Measurements from ENCODE around the gene RNU5D-1.
"Not testable (repeated sequence)": the region's sequence is repeated elsewhere in the genome, so short reads cannot be mapped to it uniquely, and the experiment has no call there.

The RNU5D-1 gene

GRCh38 chr1:44724955-44725698 is 5.8 kb downstream of the RNU5D-1 start:
- no peak for DNase-seq

GRCh38 chr1:44724296-44724954 is 6.5 kb downstream of the RNU5D-1 start:
- no peak for DNase-seq

- DNase-seq: no peak
Observed at GRCh38 chr1:44723496-44724295, 7.3 kb downstream of the RNU5D-1 start.

- DNase-seq: no peak
Observed at GRCh38 chr1:44723064-44723463, 7.9 kb downstream of the RNU5D-1 start.

DNA sequence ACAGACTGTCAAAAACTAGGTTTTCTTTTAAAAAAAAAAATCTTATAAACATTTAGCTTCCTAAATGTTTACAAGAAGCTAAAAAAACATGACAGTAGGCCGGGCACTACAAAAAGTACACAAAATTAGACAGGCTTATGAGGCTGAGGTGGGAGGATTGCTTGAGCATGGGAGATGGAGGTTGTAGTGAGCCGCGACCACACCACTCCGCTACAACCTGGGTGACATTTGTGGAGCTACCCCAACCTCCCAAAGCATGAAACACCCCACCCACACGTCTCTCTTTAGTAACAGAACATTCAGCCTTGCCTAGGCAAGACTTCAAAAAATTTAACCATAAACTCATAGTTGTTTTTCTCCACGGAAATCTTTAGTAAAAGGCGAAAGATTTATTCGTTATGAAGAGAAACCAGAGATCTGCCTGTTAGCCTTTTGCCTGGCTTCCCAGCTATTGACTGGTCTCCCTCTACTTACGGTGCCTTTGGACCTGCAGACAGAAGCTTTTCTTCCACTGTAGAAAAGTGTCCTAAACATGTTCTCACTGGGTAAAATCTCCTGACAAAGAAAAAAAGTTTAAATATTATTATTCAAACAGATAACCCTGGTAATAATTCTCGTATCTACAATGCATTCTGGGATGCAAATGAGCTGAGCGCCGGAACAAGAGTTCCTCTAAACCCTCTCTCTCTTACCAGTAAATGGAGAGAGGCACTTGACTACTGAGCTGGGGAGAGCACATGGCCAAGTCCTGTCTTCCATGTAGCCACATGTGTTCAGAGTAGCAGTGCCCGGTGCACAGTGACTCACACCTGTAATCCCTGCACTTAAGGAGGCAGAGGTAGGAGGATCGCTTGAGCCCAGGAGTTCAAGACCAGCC is 9.2 kb downstream of the RNU5D-1 start:
- no peak for DNase-seq

GRCh38 chr1:44720281-44720680 is 10.7 kb downstream of the RNU5D-1 start:
- no peak for DNase-seq

DNA sequence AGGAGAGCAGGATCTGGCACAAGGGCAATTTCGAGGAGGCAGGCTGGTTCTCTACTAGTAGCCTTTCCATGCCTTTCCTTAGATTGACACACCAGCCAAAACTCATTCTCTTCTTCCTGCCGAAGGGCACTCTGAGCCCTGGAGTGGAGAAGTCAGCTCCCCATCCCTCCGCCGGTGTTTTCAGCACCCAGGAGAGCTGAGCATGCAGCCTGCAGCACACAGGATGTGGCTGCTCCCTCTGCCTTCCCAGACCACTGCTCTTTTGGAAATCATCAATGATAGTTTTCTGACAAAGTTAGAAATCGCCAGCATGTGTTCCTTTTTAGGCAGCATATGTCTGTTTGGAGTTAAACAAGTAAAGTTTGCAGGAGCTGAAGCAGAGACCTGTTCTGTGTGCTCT is 11.7 kb downstream of the RNU5D-1 start:
- DNase-seq: no peak

DNA sequence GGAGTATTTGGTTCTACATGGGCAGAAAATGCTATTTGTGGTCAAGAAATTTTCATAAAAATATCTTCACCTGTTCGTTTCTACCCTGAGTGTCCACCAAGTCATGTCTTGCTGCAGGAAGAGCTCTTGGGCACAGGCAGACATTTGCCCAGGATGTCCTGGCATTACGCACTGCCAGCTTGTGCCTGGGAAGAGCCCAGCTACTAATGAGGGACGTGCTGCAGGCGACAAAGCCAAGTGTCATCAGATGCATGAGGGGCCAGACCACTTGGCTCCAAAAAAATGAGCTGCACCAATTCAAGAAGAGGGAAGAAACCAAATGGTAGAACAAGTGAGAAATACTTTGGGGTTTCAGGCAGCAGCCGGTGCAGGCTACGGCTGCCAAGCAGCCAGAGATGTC is 12.9 kb downstream of the RNU5D-1 start:
- DNase-seq: no peak

DNA sequence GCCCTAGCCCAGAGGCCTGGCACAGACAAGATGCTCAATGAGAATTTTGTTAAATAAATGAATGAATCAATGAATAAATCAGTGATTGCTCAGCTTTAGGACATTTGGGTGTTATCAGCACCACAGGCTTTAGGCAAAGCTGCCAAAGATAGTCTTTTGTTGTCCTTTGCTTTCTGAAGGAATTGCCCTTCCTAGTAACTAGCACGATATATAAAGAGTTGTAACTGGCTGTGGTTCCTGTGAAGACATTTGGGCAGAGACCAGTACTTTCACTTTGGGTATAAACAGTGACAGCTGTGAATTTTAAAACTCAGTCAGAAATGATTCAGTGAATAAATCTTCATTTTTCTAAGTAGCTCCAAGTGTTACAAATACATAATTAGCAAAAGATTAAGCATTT is 13.3 kb downstream of the RNU5D-1 start:
- DNase-seq: no peak

DNA sequence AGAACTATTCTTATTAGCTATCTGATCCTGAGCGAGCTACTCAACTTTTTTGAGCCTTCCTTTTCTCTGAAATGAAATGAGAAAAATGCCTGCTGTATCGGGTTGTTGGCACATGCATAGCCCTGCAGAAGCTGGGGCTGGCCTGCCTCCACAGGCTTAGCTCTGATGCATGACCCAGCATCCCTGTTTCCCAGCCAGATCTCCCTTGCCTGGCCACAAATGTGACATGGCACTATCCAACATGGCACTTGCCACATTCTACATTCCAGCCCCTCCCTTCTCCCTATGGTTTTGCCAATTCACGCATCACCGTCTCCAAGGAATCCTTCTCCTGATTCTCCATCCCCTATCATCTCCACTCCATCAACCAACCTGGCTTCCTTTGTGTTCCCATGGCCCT is 13.8 kb downstream of the RNU5D-1 start:
- no peak for DNase-seq

GRCh38 chr1:44714944-44715571 is 15.9 kb downstream of the RNU5D-1 start:
- DNase-seq: peak; percentile 70

- DNase-seq: no peak
Observed at GRCh38 chr1:44714532-44714931, 16.4 kb downstream of the RNU5D-1 start.

- DNase-seq: no peak
Observed at GRCh38 chr1:44713321-44713781, 17.6 kb downstream of the RNU5D-1 start.

- no peak for DNase-seq
Observed at GRCh38 chr1:44707959-44708831, 22.8 kb downstream of the RNU5D-1 start.

GRCh38 chr1:44707112-44707881 is 23.7 kb downstream of the RNU5D-1 start:
- DNase-seq: no peak

GRCh38 chr1:44705938-44706337 is 25.0 kb downstream of the RNU5D-1 start:
- DNase-seq: no peak

- no peak for DNase-seq
Observed at GRCh38 chr1:44705470-44705869, 25.5 kb downstream of the RNU5D-1 start.

- no peak for DNase-seq
Observed at GRCh38 chr1:44701141-44701573, 29.8 kb downstream of the RNU5D-1 start.

DNA sequence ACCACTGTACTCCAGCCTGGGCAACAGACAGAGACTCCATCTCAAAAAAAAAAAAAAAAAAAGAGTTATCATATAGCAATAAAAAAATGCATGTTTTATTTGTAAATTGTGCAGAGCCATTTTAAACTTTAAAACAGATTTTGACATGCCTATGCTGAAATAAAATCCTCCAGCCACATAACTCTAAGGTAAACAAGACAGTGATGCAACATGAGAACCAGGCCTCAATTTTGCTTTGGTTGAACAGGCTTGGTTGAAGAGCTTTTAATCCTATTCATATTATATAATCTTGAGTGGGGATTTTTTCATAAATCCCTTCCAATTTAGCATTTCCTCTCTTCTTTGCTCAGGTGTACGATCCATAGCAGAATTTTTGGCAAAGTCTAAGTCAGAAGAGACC is 30.4 kb downstream of the RNU5D-1 start:
- no peak for DNase-seq

- DNase-seq: not testable (repeated sequence)
Observed at GRCh38 chr1:44699375-44699774, 31.6 kb downstream of the RNU5D-1 start.
